HFFc6 (cell line): ENCODE results near the gene CELSR1. TPM values are rescaled to one million over a fixed set of nuclear protein-coding genes. Genes with fewer than 3 reads are reported as not detected.
A peak's percentile ranks its signal among the peaks of the same experiment; 100 is the strongest.
"Not testable (repeated sequence)": the region's sequence is repeated elsewhere in the genome, so short reads cannot be mapped to it uniquely, and the experiment has no call there.

ENCODE experiments used
- DNase-seq: peaks from one replicate; pipeline ENCODE4 v3.0.0-alpha.2; 2018
- H3K27ac Mint-ChIP-seq: 2 replicates; pipeline ENCODE4 v1.8.0; 2020; ENCODE audit warnings: mild to moderate bottlenecking, mixed read lengths
- H3K27me3 Mint-ChIP-seq: 2 replicates; pipeline ENCODE4 v1.8.0; 2021; ENCODE audit warnings: mild to moderate bottlenecking, moderate library complexity, mixed read lengths; ENCODE audit not compliant: insufficient read depth
- H3K36me3 Mint-ChIP-seq: 2 replicates; pipeline ENCODE4 v1.8.0; 2021; ENCODE audit warnings: low read depth, mixed read lengths
- H3K4me1 Mint-ChIP-seq: 2 replicates; pipeline ENCODE4 v1.8.0; 2020; ENCODE audit warnings: low read depth, mixed read lengths
- H3K4me3 Mint-ChIP-seq: 2 replicates; pipeline ENCODE4 v1.8.0; 2020; ENCODE audit warnings: mild to moderate bottlenecking, moderate library complexity, mixed read lengths
- H3K9me3 Mint-ChIP-seq: 2 replicates; pipeline ENCODE4 v1.8.0; 2020; ENCODE audit warnings: mild to moderate bottlenecking, mixed read lengths
- total RNA-seq, 6 experiments: library from RNA; stranded (reverse); fragmentation: NEBNext Ultra II Directional; extraction: Animal tissue kit (Norgen Biotek cat#: 25700); gene quantifications; 2 replicates in 1 of 6; 3 replicates in 5 of 6; pipeline ENCODE4 v1.2.3, GENCODE V29; 2021
- TF ChIP-seq, protein P1 (sequence below): fragments of 200-600 bp; sonication (generic); IDR thresholded peaks from 2 replicates; pipeline ENCODE4 v1.5.0; 2021; ENCODE audit warnings: antibody characterized with exemption, mild to moderate bottlenecking

Gene CELSR1
- total RNA-seq, 6 experiments from 2014 or later, result 4.7 to 8.2 (median 6.5) TPM

DNA sequence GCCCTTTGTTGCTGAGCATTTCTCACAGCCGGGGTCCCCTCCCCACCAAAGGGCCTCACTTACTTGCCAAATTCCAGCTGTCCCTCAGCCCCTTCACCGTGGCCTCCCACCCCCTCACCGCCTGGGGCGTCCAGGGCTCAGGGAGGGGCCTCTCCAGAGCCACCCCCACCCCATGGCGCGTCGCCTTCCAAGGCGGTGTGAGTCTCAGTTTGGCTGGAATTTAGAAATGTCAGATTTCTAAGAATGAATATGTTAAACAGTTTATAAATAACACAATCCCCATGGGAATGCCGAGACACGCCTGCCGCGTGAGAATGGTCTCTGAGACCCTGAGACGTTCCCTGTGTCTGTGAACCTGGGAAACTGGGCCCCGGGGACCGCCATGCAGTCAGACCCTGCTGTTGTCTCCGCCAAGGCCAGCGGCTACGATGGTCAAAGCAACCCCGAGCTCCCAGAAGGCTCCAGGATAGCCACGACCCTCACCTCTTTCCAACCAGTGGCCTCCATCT, 28.9 kb downstream of the CELSR1 start:
- Mint-ChIP-seq H3K36me3 (no peaks in the 10 kb centered on the region), H3K9me3 (no peaks in the 10 kb centered on the region), H3K4me1 (peaks cover 5% of the 10 kb centered on the region; the same call in 1 of the 2 replicates), H3K4me3 (no peak overlapping the region), H3K27ac (no peak overlapping the region), H3K27me3 (peaks cover 3% of the 10 kb centered on the region)
- TF ChIP-seq, protein P1, sequence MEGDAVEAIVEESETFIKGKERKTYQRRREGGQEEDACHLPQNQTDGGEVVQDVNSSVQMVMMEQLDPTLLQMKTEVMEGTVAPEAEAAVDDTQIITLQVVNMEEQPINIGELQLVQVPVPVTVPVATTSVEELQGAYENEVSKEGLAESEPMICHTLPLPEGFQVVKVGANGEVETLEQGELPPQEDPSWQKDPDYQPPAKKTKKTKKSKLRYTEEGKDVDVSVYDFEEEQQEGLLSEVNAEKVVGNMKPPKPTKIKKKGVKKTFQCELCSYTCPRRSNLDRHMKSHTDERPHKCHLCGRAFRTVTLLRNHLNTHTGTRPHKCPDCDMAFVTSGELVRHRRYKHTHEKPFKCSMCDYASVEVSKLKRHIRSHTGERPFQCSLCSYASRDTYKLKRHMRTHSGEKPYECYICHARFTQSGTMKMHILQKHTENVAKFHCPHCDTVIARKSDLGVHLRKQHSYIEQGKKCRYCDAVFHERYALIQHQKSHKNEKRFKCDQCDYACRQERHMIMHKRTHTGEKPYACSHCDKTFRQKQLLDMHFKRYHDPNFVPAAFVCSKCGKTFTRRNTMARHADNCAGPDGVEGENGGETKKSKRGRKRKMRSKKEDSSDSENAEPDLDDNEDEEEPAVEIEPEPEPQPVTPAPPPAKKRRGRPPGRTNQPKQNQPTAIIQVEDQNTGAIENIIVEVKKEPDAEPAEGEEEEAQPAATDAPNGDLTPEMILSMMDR, result no peak
- DNase-seq, result no peak

DNA sequence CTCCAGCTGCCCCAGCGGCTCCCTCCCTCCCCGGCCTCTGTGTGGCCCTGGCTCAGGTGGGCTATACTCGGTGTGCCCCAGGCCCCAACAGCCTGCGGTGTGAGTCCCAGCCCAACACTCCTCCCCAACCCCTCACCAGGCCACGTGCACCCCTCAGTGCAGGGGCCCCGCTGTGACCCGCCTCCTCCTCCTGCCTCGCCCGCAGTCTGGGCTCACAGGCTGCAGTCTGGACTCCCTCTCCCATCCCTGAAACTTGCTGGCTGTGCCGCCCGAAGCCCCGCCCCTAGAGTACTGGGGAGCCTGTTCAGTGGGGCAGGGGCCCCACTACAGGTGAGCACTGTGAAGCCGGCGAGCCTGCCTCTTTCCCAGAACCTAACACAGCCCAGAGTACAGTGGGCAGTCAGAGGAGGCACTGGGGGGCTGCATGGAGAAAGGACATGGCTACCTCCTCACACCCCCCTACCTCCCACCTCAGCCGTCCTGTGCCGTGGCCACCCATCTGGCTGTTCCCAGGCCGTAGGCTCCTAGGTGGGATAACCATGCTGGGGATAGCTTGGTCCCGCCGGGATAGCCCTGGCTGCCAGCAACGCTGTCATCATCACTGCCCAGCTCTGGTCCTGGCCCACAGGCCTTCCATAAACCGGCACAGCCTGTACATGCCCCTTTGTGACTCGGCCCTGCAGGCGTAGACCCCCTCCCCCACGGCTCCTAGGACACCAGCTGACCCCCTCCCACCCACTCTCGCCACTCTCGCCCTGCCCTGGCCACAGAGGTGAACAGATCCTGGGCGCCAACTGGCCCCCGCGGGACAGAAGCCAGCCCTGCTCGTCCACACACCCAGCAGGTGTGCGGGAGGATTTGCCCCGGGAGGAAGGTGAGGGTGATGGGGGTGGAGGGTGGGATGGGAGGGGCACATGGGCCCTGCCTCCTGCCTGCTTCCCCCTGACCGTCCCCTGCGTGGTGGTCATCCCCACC, 29.7 kb downstream of the CELSR1 start:
- Mint-ChIP-seq H3K27me3 (peaks cover 5% of the 10 kb centered on the region), H3K4me3 (no peak overlapping the region), H3K27ac (no peak overlapping the region), H3K9me3 (no peaks in the 10 kb centered on the region), H3K4me1 (peaks cover 5% of the 10 kb centered on the region; the same call in 1 of the 2 replicates), H3K36me3 (no peaks in the 10 kb centered on the region)
- TF ChIP-seq, protein P1, result no peak
- no peak for DNase-seq

DNA sequence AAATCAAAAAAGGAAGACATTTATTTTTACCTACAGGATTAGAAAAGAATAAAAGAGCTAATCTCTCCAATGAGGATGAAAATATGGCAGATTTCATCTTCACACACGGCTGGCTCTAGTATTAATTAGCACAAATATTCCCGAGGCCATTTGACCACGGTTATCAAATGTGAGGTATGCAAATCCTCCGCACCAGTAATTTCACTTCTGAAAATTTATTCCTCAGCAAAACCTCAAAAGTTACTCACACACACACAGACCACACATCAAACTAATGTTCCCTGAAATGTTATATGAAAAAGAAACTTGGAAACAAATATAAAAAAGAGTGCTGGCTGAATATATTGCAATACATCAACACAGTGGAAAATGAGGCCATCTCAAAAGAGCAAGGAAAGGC, 32.8 kb downstream of the CELSR1 start:
- no peaks in the 10 kb centered on the region for H3K9me3 Mint-ChIP-seq
- no peak overlapping the region for H3K27ac Mint-ChIP-seq
- TF ChIP-seq, protein P1, result no peak
- no peak for DNase-seq
- peaks cover 2% of the 10 kb centered on the region; the same call in 1 of the 2 replicates for H3K27me3 Mint-ChIP-seq
- no peak overlapping the region for H3K4me3 Mint-ChIP-seq
- H3K4me1 Mint-ChIP-seq, result peaks cover 26% of the 10 kb centered on the region
- H3K36me3 Mint-ChIP-seq, result no peaks in the 10 kb centered on the region

DNA sequence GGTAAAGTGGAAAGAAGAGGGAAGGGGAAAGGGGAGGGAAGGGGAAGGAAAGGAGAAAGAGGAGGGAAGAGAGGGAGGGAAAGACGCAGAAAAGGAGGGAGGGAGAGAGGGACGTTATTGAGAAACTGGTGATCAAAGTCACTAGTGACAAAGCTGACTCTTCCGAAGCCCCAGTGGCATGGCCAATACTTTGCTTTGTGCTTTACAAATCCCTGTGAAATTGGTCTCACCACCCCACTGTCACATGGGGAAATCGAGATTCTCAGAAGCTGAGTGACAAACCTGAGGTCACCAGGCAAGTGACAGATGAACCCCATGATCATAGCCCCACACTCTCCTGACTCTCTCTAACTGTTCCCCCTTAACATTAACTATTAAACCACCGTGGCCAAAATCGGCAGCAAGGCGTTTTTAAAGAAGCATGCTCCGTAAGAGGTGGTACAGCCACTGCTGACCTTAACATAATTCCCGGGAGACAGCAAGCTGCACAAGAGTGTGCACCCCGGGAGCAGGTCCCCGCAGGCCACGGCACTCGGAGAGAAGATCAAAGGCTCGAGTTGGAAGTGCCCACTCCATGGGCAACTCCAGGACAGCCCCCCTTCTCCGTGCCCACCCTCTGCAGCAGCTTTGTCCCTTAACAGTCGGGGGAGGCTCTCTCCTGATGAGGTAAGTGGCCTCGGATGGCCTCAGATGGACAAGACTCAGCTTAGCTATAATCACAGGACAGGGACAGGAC, 34.8 kb downstream of the CELSR1 start:
- H3K36me3 Mint-ChIP-seq, result no peaks in the 10 kb centered on the region
- H3K27ac Mint-ChIP-seq, result no peak overlapping the region
- no peak for DNase-seq
- no peak overlapping the region for H3K4me3 Mint-ChIP-seq
- H3K27me3 Mint-ChIP-seq, result peaks cover 2% of the 10 kb centered on the region; the same call in 1 of the 2 replicates
- TF ChIP-seq, protein P1, result no peak
- H3K9me3 Mint-ChIP-seq, result no peaks in the 10 kb centered on the region
- H3K4me1 Mint-ChIP-seq, result peaks cover 34% of the 10 kb centered on the region

DNA sequence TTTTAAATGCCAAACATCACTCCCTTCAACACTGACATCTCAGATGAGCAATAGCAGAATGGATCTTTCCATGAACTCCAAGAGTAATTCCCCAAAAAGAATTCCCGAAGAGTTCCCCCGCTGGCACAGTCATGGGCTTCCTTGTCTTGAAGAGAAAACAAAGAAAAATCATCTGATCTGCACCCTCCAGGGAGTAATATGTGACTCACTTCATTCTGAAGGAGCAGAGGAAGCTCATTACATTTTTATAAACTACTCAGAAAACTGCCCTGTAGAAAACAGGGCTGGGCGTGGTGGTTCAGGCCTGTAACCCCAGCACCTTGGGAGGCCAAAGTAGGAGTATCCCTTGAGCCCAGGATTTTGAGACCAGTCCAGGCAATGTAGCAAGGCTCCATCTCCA, 35.7 kb downstream of the CELSR1 start:
- H3K4me1 Mint-ChIP-seq, result peaks cover 34% of the 10 kb centered on the region
- H3K9me3 Mint-ChIP-seq, result no peaks in the 10 kb centered on the region
- H3K4me3 Mint-ChIP-seq, result peak overlapping the region; percentile 36; the same call in 1 of the 2 replicates
- H3K27ac Mint-ChIP-seq, result peak overlapping the region; percentile 78
- DNase-seq, result peak; percentile 67
- TF ChIP-seq, protein P1, result no peak
- H3K36me3 Mint-ChIP-seq, result no peaks in the 10 kb centered on the region
- H3K27me3 Mint-ChIP-seq, result peaks cover 2% of the 10 kb centered on the region; the same call in 1 of the 2 replicates

DNA sequence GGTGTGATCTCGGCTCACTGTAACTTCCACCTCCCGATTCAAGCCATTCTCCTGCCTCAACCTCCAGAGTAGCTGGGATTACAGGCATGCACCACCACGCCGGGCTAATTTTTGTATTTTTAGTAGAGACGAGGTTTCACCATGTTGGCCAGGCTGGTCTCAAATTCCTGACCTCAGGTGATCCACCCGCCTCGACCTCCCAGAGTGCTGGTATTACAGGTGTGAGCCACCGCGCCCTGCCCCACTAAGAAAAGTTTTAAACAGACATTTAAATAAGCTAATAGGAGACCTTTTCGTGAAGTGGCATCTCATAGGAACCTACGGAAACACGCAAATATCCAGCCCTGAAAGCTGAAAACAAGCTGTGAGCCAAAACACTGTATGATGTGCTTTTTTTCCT, 36.2 kb downstream of the CELSR1 start:
- DNase-seq, H3K27me3 Mint-ChIP-seq, H3K36me3 Mint-ChIP-seq, H3K9me3 Mint-ChIP-seq: not testable (repeated sequence)
- H3K4me1 Mint-ChIP-seq, result peaks cover 34% of the 10 kb centered on the region
- peak overlapping the region; percentile 78 for H3K27ac Mint-ChIP-seq
- peak overlapping the region; percentile 36; the same call in 1 of the 2 replicates for H3K4me3 Mint-ChIP-seq
